Activated naive CD4-positive, alpha-beta T cell treated with Interleukin-2 at 50 U/mL for 16 hours (primary cell): Measurements from ENCODE around the gene INCA1.
A peak's percentile ranks its signal among the peaks of the same experiment; 100 is the strongest.
"Not testable (repeated sequence)": the region's sequence is repeated elsewhere in the genome, so short reads cannot be mapped to it uniquely, and the experiment has no call there.

Source experiments
- DNase-seq: peaks from one replicate; pipeline ENCODE4 v3.0.0-alpha.2; 2020

Gene INCA1, protein sequence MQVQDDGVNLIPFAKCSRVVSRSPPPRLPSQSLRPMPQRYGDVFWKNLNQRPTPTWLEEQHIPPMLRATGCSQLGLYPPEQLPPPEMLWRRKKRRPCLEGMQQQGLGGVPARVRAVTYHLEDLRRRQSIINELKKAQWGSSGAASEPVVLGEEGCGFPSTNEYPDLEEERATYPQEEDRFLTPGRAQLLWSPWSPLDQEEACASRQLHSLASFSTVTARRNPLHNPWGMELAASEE

DNA sequence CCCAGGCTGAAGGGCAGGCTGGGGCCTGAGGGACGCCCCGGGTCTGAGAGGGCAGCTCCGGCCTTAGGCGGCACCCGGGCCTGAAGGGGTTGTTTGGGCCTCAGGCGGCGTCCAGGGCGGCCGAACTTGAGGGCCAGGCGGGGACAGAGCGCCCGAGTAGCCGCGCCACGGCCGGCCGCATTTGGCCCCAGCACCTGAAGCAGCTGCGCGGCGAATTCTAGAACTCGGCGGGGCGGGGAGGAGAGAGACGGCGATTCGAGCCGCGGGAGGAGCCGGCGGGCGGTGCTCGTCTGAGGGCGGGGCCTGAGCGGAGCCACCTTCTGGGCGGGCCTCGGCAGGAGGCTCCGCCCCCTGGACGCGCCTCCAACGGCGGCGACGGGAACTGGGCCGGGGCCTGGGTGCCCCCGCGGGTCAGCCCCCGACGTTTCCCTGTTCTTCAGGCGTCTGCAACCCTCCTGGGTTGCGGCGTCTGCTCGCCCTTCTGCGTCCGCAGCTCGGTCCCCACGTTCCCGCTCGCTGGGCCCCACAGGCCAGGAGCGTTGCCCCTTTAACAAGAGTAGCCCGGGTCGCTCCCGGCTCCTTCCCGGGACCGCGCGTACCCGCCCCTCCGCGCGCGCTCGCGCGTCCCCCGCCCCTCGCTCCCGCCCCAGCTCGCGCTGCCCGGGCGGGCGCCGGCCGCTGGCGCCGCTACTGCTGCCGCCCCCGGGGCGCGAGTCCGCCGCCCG is at the start of gene INCA1, which contains the start of gene KIF1C:
INCA1 (minus strand) TSS at position 221 of the 725 bp plus-strand sequence. CDS start 3,085 bp downstream, outside the sequence.
KIF1C (plus strand) TSS at position 649 of the 725 bp plus-strand sequence. CDS start 2,297 bp downstream, outside the sequence.
- DNase-seq = peak; percentile 89

DNA sequence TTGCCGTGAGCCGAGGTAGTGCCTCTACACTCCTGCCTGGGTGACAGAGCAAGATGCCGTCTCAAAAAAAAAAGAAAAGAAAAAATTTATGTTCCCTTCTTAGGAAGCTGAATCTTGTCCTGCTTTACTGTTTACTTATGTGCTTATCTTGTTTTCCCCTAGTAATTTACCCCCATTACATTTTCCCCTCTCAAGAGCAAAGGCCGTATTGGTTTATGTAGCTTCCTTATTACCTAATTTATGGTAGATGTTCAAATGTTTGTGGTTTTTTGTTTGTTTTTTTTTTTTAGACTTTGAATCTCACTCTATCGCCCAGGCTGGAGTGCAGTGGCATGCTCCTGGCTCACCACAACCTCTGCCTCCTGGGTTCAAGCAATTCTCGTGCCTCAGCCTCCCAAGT is 48.2 kb upstream of the INCA1 start:
- DNase-seq = no peak

DNA sequence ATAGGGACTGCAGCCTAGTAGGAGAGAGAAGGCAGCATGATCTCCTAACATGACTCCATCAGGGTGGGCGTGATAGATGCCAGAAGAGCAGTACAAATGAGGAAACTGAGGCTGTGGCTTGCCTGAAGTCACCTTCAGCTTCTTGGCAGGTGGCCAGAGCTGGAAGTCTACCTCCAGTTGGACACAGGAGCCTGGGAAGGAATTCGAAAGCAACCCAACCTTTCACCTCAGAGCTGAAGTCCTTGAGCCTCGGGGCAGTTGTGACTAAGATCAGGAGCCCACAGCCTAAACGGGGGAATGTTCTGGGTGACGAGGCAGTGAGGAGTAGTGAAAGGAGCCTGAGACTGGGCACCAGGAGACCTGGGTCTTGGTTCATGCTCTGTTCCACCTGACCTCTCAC is 47.3 kb upstream of the INCA1 start:
- no peak for DNase-seq

DNA sequence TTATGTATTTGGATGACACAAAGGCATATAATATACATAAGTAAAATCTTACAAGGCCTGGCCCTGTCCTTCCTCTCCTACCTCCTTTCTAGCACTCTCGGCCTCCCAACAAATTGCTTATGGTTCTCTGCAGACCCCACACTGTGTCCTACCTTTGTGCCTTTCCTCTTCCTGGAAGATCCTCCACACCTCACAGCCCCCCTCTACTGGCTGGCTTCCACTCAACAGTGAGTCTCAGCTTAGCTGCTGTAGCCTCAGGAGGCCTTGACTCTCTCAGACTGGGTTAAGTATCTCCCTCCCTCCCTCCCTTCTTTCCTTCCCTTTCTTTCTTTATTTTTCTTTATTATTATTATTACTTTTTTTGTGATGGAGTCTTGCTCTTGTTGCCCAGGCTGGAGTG is 46.2 kb upstream of the INCA1 start:
- DNase-seq = no peak

DNA sequence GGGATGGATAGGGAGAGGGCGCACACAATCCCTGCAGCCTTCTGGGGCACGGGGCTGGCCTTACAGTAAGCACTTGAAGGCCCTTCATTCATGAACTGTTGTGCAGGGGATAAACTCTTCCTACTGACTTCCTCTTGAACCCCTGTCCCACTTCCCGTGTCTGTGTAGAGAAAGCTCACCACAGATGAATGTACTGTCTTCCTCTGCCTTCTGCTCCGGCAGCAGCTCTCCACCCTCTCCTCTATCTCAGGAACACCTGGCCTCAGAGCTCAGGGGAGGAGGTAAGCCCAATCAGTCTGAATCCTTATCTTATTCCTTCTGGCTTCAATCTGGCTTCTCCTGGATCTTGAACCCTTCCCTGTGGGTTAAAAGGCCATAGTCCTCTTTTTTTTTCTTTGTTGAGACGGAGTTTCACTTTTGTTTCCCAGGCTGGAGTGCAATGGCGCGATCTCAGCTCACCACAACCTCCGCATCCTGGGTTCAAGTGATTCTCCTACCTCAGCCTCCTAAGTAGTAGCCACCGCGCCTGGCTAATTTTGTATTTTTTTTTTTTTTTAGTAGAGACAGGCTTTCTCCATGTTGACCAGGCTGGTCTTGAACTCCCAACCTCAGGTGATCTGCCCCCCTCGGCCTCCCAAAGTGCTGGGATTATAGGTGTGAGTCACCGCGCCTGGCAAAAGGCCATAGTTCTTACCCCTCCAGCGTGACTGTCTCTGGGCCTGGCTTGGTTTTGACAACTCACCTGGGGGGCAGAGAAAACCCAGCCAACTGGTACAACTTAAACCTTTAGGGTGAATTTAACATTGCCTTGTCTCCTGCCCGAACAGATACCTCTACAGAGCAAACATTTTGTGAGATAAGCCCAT is 45.1 kb upstream of the INCA1 start:
- DNase-seq = peak; percentile 38

DNA sequence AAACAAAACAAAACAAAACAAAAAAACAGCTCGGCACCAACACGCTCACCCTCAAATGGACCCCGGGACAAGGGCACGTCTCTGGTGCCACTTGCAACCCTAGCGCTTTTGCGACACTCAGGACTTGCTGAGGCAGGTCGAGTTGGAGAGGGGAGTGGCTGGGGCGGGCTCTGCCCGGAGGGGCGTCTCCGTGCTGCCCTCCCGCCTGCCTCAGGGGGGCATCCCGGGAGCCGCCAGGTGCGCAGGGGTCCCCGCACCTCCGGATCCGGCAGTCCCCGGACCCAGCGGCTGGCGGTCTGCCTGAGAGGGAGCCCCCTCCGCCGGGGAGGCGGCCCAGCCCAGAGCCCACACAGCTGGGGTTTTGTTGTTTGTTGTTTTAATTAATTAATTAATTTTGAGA is 38.0 kb upstream of the INCA1 start, which contains the start of gene SLC52A1:
SLC52A1 (minus strand) TSS at position 112 of the 400 bp plus-strand sequence. CDS start 820 bp downstream, outside the sequence.
- no peak for DNase-seq

DNA sequence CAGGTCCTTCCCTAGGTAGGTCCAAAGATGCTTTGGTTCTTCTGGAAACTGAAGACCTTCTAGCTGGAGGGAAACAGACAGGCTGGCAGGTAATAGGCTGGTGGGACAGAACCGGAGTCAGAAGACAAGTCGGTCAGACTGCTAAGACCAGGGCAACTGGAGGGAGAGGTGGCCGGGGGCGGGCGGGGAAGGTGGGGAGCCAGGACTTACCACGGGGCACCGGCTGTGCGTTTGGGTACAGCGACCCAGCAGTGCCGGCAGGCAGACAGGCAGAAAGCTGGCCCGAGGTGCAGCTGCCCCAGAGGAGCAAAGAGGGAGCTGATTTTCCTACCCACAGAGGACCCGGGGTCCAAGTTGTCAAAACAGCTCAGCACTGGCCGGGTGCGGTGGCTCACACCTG is 37.3 kb upstream of the INCA1 start:
- no peak for DNase-seq

DNA sequence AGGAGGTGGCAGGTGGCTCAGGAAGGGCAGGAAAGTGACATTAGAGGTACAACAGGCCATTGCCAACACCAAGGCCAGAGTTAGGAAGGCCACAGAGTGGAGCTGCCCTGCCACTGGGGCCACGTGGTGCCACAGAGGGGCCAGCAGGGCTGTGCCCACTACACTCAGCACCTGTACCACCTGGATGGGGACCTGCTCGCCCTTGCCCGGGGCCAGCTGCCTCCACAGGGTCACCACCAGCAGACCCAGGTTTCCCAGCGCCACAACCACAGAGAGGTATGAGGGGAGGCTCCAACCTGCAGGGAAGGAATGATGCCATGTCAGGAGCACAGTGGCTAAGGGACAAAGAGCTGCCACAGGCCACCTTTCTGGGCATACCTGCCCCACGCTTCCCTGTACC is 36.7 kb upstream of the INCA1 start:
- no peak for DNase-seq

DNA sequence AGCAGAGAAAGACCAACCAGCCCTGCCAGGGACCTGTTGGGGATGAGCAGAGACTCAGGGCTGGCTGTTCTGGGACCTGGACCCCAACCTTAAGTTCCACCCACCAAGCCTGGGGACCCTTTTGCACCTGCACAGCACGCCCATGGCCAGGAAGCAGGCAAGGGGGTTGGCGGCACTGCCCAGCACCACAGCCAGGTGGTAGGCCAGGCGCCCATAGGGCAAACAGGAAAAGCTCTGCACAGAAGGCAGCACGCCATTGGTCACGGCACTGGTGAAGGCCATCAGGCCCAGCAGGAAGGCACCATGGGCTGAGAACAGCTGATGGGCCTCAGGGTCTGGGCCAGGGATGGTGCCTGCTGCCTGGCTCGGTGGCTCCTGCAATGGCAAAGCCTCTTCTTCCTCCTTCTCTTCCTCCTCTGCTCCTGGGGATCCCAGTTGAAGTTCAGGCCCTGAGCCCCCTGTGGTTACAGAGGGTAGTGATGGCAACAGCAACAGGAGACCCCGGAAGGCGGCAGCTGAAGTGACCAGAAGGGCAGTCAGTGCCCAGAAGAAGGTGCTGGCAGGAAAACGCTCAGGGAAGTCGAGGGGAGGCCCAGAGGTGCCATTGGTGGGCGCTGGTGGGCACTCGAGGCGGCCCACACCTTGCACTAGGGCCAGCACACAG is 36.2 kb upstream of the INCA1 start:
- DNase-seq = no peak

DNA sequence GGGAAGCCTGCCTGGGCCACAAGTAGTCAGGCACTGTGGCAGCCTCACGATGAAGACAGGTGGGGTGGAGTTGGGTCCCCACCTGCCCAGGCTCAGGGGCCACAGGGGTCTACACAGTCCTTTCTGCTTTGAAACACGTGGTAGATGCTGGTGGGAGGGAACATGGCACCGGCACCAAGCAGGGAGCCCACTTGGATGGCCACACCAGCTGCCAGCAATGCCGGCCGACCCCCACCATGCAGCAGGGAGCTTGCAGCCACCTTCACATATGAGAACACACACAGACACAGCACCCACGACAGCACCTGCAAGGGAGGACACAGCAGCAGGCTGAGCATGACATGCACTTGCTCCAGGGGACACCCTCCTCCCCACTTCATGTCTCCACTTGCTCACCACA is 35.5 kb upstream of the INCA1 start:
- no peak for DNase-seq

DNA sequence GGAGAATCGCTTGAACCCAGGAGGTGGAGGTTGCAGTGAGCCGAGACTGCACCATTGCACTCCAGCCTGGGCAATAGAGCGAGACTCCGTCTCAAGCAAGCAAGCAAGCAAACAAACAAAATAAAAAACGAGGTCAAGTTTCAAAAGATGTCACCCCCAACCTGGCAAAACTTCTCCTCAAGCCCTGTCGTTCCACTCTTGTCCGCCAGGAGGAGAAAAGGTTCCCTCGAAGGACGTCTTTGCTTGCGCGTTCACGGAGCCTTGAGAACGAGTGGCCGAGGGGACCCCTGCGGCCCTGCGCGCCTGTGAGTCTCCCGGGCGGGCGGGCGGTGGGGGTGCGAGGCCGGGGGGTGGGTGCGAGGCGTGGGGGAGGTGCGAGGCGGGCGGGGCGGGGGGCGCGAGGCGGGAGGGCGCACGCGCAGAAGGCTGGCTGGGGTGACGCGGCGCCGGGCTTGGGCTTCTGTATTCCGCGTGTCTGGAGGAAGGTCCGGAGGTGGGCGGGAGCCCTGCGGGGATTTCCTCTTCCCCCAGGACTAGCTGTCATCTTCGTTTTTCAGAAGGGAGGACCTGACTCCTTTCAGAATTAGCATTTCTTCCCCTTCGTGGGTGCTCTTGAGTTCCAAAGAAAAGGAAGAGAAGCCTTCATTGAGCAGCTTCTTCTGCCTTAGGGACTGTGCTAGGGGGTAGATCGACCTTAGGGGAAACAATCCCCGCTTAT is 34.2 kb upstream of the INCA1 start:
- peak; percentile 86 for DNase-seq

DNA sequence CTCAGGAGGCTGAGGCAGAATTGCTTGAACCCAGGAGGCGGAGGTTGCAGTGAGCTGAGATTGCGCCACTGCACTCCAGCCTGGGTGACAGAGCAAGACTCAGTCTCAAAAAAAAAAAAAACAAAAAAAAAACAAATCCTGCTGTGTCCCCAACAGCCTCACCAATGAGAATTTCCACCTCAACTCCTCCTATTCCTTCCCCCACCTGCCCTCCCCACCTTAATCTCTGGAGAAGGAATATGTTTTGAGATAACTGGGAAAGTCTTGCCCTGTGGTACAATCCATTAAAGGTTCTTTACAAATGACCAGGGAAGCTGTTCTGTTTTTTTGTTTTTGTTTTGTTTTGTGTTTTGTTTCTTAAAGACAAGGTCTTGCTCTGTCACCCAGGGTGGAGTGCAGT is 32.8 kb upstream of the INCA1 start:
- not testable (repeated sequence) for DNase-seq

DNA sequence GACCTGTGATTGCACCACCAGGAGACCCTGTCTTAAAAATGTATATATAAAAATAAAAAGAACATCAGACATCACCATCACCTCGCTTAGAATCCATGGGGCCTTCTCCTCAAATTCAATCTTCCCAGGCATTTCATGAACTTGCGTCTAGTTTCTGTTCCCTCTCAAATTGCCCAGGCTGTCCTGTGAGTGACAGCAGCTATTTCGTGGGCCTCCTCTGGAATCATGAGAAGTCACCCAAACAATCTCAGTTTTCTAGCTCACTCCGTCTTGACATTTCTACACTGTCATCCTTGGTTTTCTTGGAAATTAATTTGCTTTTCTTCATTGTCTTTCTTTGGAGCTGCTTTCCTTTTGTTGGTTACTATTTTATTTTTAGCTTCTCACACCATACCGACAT is 30.6 kb upstream of the INCA1 start:
- DNase-seq = no peak

DNA sequence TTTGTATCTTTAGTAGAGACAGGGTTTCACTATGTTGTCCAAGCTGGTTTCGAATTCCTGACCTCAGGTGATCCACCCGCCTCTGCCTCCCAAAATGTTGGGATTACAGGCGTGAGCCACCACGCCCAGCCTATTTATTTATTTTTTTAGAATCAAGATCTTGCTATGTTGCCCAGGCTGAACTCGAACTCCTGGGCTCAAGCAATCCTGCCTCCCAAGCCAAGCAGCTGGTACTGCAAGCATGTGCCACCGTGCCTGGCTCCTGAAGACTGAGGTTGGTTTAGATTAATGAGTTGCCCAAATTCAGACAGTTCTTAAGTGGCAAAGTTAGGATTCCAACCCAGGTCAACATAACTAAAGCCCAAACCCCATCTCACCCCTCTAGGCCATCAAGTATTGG is 30.0 kb upstream of the INCA1 start:
- DNase-seq = no peak

DNA sequence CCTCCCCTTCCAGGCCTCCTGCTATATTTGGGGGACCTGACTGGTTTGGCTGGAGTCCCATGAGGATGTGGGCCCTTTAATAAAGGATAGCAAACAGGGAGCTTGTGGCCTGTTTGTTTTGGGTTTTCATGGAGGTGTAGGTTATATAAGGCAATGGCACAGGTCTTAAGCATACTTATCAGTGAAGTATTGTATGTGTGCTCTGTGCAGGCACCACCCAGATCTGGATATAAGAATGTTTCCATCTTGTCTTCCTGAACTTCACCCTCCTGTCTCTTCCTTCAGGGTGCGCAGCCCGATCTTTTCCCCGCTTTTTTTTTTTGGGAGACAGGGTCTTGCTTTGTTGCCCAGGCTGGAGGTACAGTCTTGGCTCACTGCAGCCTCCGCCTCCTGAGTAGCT is 27.3 kb upstream of the INCA1 start:
- DNase-seq = no peak

DNA sequence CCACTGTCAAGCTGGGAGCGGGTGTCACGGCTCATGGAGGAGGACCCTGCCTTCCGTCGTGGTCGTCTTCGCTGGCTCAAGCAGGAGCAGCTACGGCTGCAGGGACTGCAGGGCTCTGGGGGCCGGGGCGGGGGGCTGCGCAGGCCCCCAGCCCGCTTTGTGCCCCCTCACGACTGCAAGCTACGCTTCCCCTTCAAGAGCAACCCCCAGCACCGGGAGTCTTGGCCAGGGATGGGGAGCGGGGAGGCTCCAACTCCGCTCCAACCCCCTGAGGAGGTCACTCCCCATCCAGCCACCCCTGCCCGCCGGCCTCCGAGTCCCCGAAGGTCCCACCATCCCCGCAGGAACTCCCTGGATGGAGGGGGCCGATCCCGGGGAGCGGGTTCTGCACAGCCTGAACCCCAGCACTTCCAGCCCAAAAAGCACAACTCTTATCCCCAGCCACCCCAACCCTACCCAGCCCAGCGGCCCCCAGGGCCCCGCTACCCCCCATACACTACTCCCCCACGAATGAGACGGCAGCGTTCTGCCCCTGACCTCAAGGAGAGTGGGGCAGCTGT is 26.3 kb upstream of the INCA1 start:
- no peak for DNase-seq

DNA sequence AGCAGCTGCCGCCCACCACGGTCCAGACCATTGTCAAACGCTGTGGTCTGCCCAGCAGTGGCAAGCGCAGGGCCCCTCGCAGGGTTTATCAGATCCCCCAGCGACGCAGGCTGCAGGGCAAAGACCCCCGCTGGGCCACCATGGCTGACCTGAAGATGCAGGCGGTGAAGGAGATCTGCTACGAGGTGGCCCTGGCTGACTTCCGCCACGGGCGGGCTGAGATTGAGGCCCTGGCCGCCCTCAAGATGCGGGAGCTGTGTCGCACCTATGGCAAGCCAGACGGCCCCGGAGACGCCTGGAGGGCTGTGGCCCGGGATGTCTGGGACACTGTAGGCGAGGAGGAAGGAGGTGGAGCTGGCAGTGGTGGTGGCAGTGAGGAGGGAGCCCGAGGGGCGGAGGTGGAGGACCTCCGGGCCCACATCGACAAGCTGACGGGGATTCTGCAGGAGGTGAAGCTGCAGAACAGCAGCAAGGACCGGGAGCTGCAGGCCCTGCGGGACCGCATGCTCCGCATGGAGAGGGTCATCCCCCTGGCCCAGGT is 24.9 kb upstream of the INCA1 start:
- no peak for DNase-seq

DNA sequence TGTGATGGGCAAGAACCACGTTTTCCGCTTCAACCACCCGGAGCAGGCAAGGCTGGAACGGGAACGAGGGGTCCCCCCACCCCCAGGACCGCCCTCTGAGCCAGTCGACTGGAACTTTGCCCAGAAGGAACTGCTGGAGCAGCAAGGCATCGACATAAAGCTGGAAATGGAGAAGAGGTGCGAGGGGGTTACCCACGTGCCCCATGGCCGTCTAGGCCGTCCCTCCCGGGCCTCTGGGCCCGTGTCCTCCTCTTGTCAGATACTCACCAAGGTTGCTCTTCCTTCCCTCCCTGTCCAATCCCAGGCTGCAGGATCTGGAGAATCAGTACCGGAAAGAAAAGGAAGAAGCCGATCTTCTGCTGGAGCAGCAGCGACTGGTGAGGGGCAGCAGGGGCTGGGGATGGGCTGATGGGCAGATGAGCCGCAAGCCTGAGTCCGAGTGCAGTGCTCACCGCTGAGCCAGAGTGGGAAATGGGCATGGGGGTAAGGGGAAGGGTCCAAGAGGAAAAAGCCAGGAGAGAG is 23.2 kb upstream of the INCA1 start:
- no peak for DNase-seq

DNA sequence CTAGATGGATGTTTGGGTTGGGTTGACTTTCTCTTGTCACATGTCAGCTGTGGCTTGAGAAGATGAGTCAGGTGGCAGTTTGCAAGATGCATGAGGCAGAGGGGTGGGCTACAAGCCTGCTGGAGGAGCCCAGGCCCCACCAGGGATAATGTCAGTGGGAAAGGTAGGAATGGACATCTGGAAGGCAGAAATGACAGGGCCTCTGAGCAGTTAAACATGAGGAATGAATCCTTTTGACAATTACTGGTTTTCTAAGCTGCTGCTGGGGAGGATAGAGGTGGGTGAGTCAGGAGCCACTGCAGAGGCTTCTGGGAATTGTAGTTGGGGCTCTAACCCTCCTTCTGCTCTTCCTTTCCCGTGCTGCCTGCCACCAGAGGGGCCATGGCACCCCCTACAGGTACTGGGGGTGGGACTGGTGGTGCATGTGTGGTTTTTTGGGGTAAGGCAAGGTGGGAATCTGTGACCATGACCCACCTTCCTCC is 22.2 kb upstream of the INCA1 start:
- peak; percentile 25 for DNase-seq

DNA sequence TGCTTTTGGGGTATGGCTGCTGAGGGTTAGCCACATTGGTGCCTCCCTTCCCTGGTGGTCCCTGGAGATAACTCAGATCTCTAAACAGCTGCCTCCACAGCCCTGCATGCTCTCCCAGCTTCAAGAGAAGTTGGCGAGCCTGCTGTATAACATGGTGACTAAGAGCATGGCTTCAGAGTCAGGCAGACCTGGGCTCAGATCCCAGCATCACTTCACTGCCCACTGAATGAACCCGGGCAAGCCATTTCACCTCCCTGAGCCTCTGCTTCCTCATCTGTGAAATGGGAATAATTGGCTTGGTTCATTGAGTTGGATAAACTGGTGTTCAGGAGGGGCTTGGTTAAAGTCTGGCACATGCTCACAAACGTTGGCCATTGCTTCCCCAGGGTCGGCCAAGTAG is 17.0 kb upstream of the INCA1 start:
- DNase-seq = no peak

DNA sequence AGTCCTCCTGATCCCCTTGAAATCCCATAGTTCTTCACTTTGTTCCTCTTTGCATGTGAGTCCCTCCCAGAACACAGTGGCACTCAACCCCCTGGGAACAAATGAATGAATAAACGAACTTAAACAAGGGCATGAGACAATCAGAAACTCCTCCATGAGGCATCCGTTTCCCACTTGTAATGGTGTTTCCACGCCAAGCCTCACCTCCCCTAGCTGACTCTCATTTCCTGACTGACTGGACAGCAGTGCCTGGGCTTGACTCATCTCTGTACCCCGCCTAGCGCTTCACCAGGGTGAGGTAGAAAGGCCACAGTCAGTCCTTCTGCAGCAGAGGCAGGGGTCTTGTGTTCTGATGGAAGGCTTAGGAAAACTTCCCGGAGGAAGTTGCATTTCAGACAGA is 14.6 kb upstream of the INCA1 start:
- DNase-seq = no peak
